Tibial artery (tissue), 4 donors: ENCODE results near the gene ALMS1.
"Not testable (repeated sequence)": the region's sequence is repeated elsewhere in the genome, so short reads cannot be mapped to it uniquely, and the experiment has no call there.

Source experiments
- DNase-seq, 2 donors: peaks; one replicate each; pipeline ENCODE4 v3.0.0-alpha.2; 2019
- H3K27ac ChIP-seq, 2 donors: fragments of 200-600 bp; sonication (generic) in 1 of 2; 1 replicate in 1 of 2; 2 replicates in 1 of 2; pipeline ENCODE4 v1.5.1; 2018 to 2019; ENCODE audit warnings: mild to moderate bottlenecking in 1 of 2
- H3K27me3 ChIP-seq, 2 donors: fragments of 200-600 bp; sonication (generic) in 1 of 2; one replicate each; pipeline versions ENCODE4 v1.5.1 to v1.6.0; 2016 to 2019
- H3K36me3 ChIP-seq, 3 donors: fragments of 200-600 bp; sonication (generic) in 2 of 3; one replicate each; pipeline ENCODE4 v1.5.1; 2016 to 2019; ENCODE audit warnings: mild to moderate bottlenecking in 2 of 3
- H3K4me1 ChIP-seq, 4 donors: fragments of 200-600 bp; sonication (generic) in 2 of 4; 1 replicate in 3 of 4; 2 replicates in 1 of 4; pipeline ENCODE4 v1.5.1; 2016 to 2019
- H3K4me3 ChIP-seq, 2 donors: fragments of 200-600 bp; sonication (generic) in 1 of 2; 1 replicate in 1 of 2; 2 replicates in 1 of 2; pipeline ENCODE4 v1.5.1; 2018 to 2019; ENCODE audit warnings: mild to moderate bottlenecking in 2 of 2
- H3K9me3 ChIP-seq, 3 donors: fragments of 200-600 bp; sonication (generic) in 1 of 3; one replicate each; pipeline ENCODE4 v1.5.1; 2016 to 2019
- CTCF ChIP-seq, 2 experiments: fragments of 200-600 bp in 1 of 2; fragments of 450-650 bp in 1 of 2; IDR thresholded peaks; one replicate each; pipeline ENCODE4 v1.5.1; 2017 to 2019; ENCODE audit warnings: antibody characterized with exemption in 2 of 2, mild to moderate bottlenecking in 1 of 2, moderate library complexity in 1 of 2
- intact Hi-C: fragments of 100-400 bp; cut with DNase I; formaldehyde crosslinking; loops from one replicate; pipeline ENCODE4 v1.15.0; 2023; ENCODE audit warnings: low total_unique reads

ALMS1 gene

DNA sequence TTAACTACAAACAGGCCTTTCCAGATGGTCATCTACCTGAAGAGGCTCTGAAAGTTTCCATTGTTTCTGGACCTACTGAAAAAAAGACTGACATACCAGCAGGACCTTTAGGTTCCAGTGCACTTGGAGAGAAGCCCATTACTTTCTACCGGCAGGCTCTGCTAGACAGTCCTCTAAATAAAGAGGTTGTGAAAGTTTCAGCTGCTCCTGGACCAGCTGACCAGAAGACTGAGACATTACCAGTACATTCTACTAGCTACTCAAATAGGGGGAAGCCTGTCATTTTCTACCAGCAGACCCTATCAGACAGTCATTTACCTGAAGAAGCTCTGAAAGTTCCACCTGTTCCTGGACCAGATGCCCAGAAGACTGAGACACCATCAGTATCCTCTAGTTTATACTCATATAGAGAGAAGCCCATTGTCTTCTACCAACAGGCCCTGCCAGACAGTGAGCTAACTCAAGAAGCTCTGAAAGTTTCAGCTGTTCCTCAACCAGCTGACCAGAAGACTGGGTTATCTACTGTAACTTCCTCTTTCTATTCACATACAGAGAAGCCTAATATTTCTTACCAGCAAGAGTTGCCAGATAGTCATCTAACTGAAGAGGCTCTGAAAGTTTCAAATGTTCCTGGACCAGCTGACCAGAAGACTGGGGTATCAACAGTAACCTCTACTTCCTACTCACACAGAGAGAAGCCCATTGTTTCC, 65.8 kb downstream of the ALMS1 start:
- no peak overlapping the region for H3K4me3 ChIP-seq
- no peaks in the 10 kb centered on the region for H3K4me1 ChIP-seq
- TF ChIP-seq CTCF (IDR thresholded peaks at IDR 0.05) = no peak
- no peak for DNase-seq
- peaks cover 55 to 72% (median 58%) of the 10 kb centered on the region in 3 donors for H3K36me3 ChIP-seq
- intact Hi-C loops = no loop called here
- no peak overlapping the region for H3K27ac ChIP-seq
- H3K9me3 ChIP-seq = no peaks in the 10 kb centered on the region
- H3K27me3 ChIP-seq = no peaks in the 10 kb centered on the region

DNA sequence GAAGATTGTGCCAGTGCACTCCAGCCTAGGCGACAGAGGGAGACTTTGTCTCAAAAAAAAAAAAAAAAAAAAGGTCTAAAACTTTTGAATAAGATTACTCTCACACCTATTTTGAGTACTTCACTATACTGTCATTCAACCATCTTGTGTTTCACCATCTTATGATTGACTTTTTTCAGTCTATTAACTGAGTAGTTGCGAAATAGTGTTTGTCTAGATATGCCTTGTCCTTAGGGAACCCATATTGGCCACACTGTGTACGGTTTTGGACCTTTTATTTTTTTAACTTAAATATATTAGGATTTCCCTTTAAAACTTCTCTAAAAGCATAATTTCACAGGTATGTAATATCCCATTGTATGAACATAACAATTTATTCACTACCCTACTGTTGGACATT, 72.3 kb downstream of the ALMS1 start:
- Histone ChIP-seq H3K27ac (no peak overlapping the region), H3K4me1 (no peaks in the 10 kb centered on the region), H3K9me3 (peaks cover 0 to 5% (median 0%) of the 10 kb centered on the region in 3 donors), H3K27me3 (no peaks in the 10 kb centered on the region), H3K4me3 (no peak overlapping the region), H3K36me3 (peaks cover 39 to 69% (median 47%) of the 10 kb centered on the region in 3 donors)
- intact Hi-C loops = no loop called here
- no peak for DNase-seq
- no peak for TF ChIP-seq CTCF (IDR thresholded peaks at IDR 0.05)

DNA sequence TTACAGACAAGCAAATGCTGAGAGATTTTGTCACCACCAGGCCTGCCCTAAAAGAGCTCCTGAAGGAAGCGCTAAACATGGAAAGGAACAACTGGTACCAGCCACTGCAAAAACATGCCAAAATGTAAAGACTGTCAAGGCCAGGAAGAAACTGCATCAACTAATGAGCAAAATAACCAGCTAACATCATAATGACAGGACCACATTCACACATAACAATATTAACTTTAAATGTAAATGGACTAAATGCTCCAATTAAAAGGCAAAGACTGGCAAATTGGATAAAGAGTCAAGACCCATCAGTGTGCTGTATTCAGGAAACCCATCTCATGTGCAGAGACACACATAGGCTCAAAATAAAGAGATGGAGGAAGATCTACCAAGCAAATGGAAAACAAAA, 76.8 kb downstream of the ALMS1 start:
- H3K4me3 ChIP-seq, H3K4me1 ChIP-seq, intact Hi-C loops, DNase-seq, H3K27ac ChIP-seq, H3K27me3 ChIP-seq, H3K9me3 ChIP-seq: not testable (repeated sequence)
- peaks cover 17 to 36% (median 31%) of the 10 kb centered on the region in 3 donors for H3K36me3 ChIP-seq

DNA sequence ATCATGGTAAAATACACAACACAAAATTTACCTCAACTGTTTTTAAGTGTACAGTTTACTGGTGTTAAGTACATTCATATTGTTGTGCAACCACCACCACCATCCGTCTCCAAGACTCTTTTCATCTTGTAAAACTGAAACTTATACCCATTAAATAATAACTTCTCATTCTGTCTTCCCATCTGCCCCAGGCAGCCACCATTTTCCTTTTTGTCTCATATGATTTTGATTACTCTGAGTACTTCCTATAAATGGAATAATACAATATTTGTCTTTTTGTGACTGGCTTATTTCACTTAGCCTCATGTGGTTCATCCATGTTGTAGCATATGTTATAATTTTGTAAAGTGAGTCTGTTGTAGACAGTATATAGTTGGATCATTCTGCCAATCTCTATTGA, 82.7 kb downstream of the ALMS1 start:
- H3K9me3 ChIP-seq = no peaks in the 10 kb centered on the region
- H3K36me3 ChIP-seq = no peaks in the 10 kb centered on the region
- H3K27ac ChIP-seq = no peak overlapping the region
- H3K4me3 ChIP-seq = no peak overlapping the region
- DNase-seq = no peak
- no peaks in the 10 kb centered on the region for H3K4me1 ChIP-seq
- intact Hi-C loops = no loop called here
- TF ChIP-seq CTCF (IDR thresholded peaks at IDR 0.05) = no peak
- H3K27me3 ChIP-seq = no peaks in the 10 kb centered on the region

GRCh38 chr2:73483874-73484273, 98.2 kb downstream of the ALMS1 start:
- intact Hi-C loops, DNase-seq, H3K27ac ChIP-seq, H3K9me3 ChIP-seq, H3K27me3 ChIP-seq, H3K4me1 ChIP-seq, H3K4me3 ChIP-seq: not testable (repeated sequence)
- H3K36me3 ChIP-seq = peaks cover 6 to 25% (median 22%) of the 10 kb centered on the region in 3 donors

DNA sequence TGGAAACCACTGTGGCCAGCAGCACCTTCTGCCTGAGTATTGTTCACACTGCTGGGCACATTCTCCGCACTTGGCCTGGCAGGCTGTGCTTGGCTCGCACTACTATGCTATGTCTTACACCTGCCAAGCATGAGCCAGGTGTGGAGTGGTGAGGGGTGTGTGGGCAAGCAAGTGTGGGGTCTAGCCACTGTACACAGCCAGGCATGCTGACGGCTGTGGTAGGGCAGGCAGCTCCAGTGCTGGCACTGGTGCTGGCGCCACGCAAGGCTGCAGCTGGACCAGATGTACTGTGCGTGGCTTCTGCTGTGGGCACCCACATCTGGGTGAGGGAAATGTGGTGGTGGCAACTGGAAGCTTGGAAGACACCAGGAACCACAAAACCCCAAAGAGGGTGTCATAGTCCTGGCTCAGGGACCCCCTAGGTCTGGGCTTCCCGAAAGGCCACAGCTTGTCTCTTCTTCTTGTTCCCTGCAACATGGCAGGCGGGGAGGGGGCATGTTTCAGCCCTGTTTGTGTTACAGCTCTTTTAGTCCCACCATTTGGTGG, 101.5 kb downstream of the ALMS1 start:
- no peak for DNase-seq
- intact Hi-C loops = no loop called here
- H3K9me3 ChIP-seq = no peaks in the 10 kb centered on the region
- TF ChIP-seq CTCF (IDR thresholded peaks at IDR 0.05) = no peak
- no peaks in the 10 kb centered on the region for H3K4me1 ChIP-seq
- peaks cover 22 to 51% (median 46%) of the 10 kb centered on the region in 3 donors for H3K36me3 ChIP-seq
- no peak overlapping the region for H3K4me3 ChIP-seq
- no peak overlapping the region for H3K27ac ChIP-seq
- H3K27me3 ChIP-seq = no peaks in the 10 kb centered on the region
